Progenitor cell of endocrine pancreas (in vitro differentiated cells): ENCODE measurements around the gene SGMS2. TPM values are rescaled to one million over a fixed set of nuclear protein-coding genes. Genes with fewer than 3 reads are reported as not detected.

Experiments used
- DNase-seq: peaks from one replicate; pipeline ENCODE4 v3.0.0; 2021; ENCODE audit warnings: low spot score; ENCODE audit not compliant: unreplicated experiment
- H3K27ac Mint-ChIP-seq: 2 replicates; pipeline ENCODE4 v1.8.0; 2021; ENCODE audit warnings: mild to moderate bottlenecking, moderate library complexity, mixed read lengths
- H3K27me3 Mint-ChIP-seq: 2 replicates; pipeline ENCODE4 v1.8.0; 2021; ENCODE audit warnings: mixed read lengths
- H3K36me3 Mint-ChIP-seq: 2 replicates; pipeline ENCODE4 v1.8.0; 2022; ENCODE audit warnings: mixed read lengths; ENCODE audit not compliant: insufficient read depth
- H3K4me1 Mint-ChIP-seq: 2 replicates; pipeline ENCODE4 v1.8.0; 2021; ENCODE audit warnings: low read depth, mixed read lengths
- H3K4me3 Mint-ChIP-seq: 2 replicates; pipeline ENCODE4 v1.8.0; 2021; ENCODE audit warnings: low read depth, mild to moderate bottlenecking, moderate library complexity, mixed read lengths
- H3K9me3 Mint-ChIP-seq: 2 replicates; pipeline ENCODE4 v1.8.0; 2021; ENCODE audit warnings: low read depth, mixed read lengths
- total RNA-seq: library from RNA; stranded (reverse); gene quantifications from 2 replicates; pipeline ENCODE4 v1.2.1, GENCODE V29; 2021
- TF ChIP-seq, protein P1 (sequence below): fragments of 200-600 bp; sonication (generic); IDR thresholded peaks from one replicate; pipeline ENCODE4 v1.5.0; 2021; ENCODE audit warnings: antibody characterized with exemption, mild to moderate bottlenecking; ENCODE audit not compliant: unreplicated experiment

The SGMS2 gene
- total RNA-seq, 1 donor from 2014 or later, result 6.9 TPM

DNA sequence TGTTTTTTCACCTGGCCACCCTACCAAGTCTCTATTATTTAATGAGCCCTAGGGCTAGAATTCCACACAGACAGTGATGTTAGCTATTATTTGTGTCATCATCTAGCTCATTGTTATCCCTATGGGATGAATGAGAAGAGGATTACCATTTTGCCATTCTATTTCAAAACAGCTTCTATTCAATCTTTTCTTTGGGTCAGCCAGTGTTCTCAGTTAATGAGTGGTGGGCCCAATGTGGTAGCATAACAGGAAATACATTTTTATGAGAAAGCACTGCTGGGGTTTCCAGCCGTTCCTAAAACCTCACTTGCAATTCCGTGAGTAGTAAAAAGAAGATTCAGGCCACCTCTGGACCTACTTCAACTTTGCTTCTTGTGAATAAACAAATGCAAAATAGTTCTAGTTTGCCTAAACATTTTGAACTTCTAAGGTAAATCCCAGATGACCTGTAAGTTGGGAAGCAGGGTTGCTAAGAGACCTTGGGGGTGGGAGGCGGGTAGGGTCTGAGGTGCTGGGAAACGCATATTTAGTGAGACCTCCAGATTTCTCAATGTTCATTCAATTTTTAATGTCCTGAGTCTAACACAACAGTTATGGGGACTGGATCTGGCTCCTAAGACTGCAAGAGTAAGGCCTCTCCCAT, 81.8 kb downstream of the SGMS2 start:
- Mint-ChIP-seq H3K4me3 (no peak overlapping the region), H3K27me3 (no peaks in the 10 kb centered on the region), H3K36me3 (peaks cover 11% of the 10 kb centered on the region), H3K4me1 (peaks cover 3% of the 10 kb centered on the region), H3K9me3 (peaks cover 4% of the 10 kb centered on the region), H3K27ac (no peak overlapping the region)
- DNase-seq, result no peak
- TF ChIP-seq, protein P1, sequence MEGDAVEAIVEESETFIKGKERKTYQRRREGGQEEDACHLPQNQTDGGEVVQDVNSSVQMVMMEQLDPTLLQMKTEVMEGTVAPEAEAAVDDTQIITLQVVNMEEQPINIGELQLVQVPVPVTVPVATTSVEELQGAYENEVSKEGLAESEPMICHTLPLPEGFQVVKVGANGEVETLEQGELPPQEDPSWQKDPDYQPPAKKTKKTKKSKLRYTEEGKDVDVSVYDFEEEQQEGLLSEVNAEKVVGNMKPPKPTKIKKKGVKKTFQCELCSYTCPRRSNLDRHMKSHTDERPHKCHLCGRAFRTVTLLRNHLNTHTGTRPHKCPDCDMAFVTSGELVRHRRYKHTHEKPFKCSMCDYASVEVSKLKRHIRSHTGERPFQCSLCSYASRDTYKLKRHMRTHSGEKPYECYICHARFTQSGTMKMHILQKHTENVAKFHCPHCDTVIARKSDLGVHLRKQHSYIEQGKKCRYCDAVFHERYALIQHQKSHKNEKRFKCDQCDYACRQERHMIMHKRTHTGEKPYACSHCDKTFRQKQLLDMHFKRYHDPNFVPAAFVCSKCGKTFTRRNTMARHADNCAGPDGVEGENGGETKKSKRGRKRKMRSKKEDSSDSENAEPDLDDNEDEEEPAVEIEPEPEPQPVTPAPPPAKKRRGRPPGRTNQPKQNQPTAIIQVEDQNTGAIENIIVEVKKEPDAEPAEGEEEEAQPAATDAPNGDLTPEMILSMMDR, result no peak

GRCh38 chr4:107908377-107908776, 83.6 kb downstream of the SGMS2 start:
- Mint-ChIP-seq H3K4me1 (no peaks in the 10 kb centered on the region), H3K36me3 (peaks cover 9% of the 10 kb centered on the region), H3K27ac (no peak overlapping the region), H3K4me3 (no peak overlapping the region), H3K27me3 (no peaks in the 10 kb centered on the region), H3K9me3 (peaks cover 4% of the 10 kb centered on the region)
- DNase-seq, result no peak
- TF ChIP-seq, protein P1, result no peak

DNA sequence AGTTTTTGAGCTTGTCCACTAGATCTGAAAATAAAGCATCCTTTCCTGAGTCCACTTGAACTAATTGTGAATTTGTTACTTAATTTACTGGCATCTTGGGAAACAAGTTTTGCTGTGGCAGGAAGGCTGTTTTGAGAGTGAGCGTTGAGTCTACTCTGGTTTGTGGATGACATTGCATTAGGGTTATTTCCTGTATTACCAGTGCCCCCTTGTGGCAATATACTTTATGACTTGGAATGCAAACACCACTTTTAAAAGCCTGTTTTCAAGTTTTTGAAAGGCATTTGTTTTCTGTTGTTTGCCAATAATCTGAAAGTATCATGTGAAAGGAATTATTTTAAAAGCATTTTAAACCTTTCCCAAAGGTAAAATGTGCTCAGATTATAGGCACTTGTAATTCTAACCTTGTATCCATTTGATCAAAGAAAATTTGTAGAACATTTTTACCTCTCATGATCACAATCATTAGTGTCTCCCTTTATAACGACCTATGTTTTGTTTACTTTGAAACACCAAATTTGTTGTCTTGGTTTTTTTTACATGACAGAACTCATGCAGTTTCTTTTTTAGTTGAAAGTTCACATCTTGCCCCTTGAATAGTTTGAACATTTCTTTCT, 88.7 kb downstream of the SGMS2 start:
- DNase-seq, result peak; percentile 12
- Mint-ChIP-seq H3K4me1 (peaks cover 2% of the 10 kb centered on the region), H3K4me3 (no peak overlapping the region), H3K27ac (no peak overlapping the region), H3K9me3 (no peaks in the 10 kb centered on the region), H3K27me3 (no peaks in the 10 kb centered on the region), H3K36me3 (peaks cover 4% of the 10 kb centered on the region)
- TF ChIP-seq, protein P1, result peak; percentile 87

GRCh38 chr4:107915220-107915619, 90.5 kb downstream of the SGMS2 start:
- H3K9me3 Mint-ChIP-seq, result peaks cover 8% of the 10 kb centered on the region
- no peak for DNase-seq
- peaks cover 2% of the 10 kb centered on the region for H3K4me1 Mint-ChIP-seq
- TF ChIP-seq, protein P1, result no peak
- H3K4me3 Mint-ChIP-seq, result no peak overlapping the region
- no peaks in the 10 kb centered on the region for H3K36me3 Mint-ChIP-seq
- H3K27ac Mint-ChIP-seq, result no peak overlapping the region
- H3K27me3 Mint-ChIP-seq, result no peaks in the 10 kb centered on the region

GRCh38 chr4:107916623-107917022, 91.9 kb downstream of the SGMS2 start:
- no peaks in the 10 kb centered on the region for H3K27me3 Mint-ChIP-seq
- peaks cover 12% of the 10 kb centered on the region for H3K9me3 Mint-ChIP-seq
- H3K4me3 Mint-ChIP-seq, result no peak overlapping the region
- DNase-seq, result no peak
- TF ChIP-seq, protein P1, result no peak
- H3K36me3 Mint-ChIP-seq, result no peaks in the 10 kb centered on the region
- peaks cover 2% of the 10 kb centered on the region for H3K4me1 Mint-ChIP-seq
- no peak overlapping the region for H3K27ac Mint-ChIP-seq
